ENCODE data around the gene EP300. TPM values are rescaled to one million over a fixed set of nuclear protein-coding genes. Genes with fewer than 3 reads are reported as not detected.

EP300 gene
- total and polyA plus RNA-seq, 2 of the 8 experiments (the other 6 are each of a cell fraction or from before 2014, with no cell fraction given) = 39.5 to 109 TPM

GRCh38 chr22:41092847-41093411, 537 bp downstream of the EP300 start:
- Histone ChIP-seq H2AFZ (ENCODE audit: low read length) (no peak overlapping the region), H3K4ac (replicated peaks; ENCODE audit: insufficient read length, low read depth, low read length) (no peak overlapping the region), H3K4me1 (replicated peaks in 1 of 4; ENCODE audit: control insufficient read depth in 3 of 4, insufficient read depth in 4 of 4, low read length in 3 of 4) (peaks cover 0 to 3% (median 0%) of the 10 kb centered on the region in 4 experiments; a peak in 3 of 7 replicates), H3K27ac (ENCODE audit: low read depth, low read length) (peak overlapping the region; percentile 100), H2BK15ac (ENCODE audit: low read length) (no peak overlapping the region), H3K9me3 (ENCODE audit: insufficient read depth in 2 of 2, low read depth in 1 of 2, low read length in 1 of 2) (no peaks in the 10 kb centered on the region), H3K56ac (replicated peaks; ENCODE audit: insufficient read length, low read depth, low read length) (no peak overlapping the region), H4K8ac (ENCODE audit: extremely low read depth, insufficient read depth, low read length) (peak overlapping the region; percentile 100; the same call in 1 of the 2 replicates), H3K4me2 (ENCODE audit: insufficient read depth in 1 of 2, low read depth in 2 of 2, low read length in 2 of 2) (peak overlapping the region; percentile 83 to 84), H2AK5ac (ENCODE audit: low read depth, low read length) (no peak overlapping the region), H2BK5ac (ENCODE audit: low read depth, low read length) (peak overlapping the region; percentile 66; the same call in 1 of the 2 replicates), H4K5ac (ENCODE audit: insufficient read length, low read depth, low read length) (peak overlapping the region; percentile 79), H3K18ac (ENCODE audit: extremely low read depth, low read length) (peak overlapping the region; percentile 83; the same call in 1 of the 2 replicates), H3K79me2 (ENCODE audit: control insufficient read depth in 1 of 2, insufficient read depth in 2 of 2, low read length in 2 of 2) (peaks cover 46 to 56% of the 10 kb centered on the region in 2 experiments), H2BK12ac (ENCODE audit: low read depth, low read length) (no peak overlapping the region), H3K36me3 (ENCODE audit: control insufficient read depth in 2 of 4, insufficient read depth in 4 of 4, low read length in 3 of 4) (peaks cover 0 to 3% (median 0%) of the 10 kb centered on the region in 4 experiments; a peak in 1 of 8 replicates), H3K9ac (replicated peaks in 1 of 4; ENCODE audit: extremely low read depth in 1 of 4, low read depth in 3 of 4, low read length in 3 of 4) (peak overlapping the region; percentile 93 to 100 (median 99)), H2BK20ac (ENCODE audit: low read length) (no peak overlapping the region), H4K20me1 (replicated peaks in 1 of 2; ENCODE audit: control insufficient read depth in 1 of 2, insufficient read depth in 2 of 2, low read length in 2 of 2) (peaks cover 12 to 35% of the 10 kb centered on the region in 2 experiments), H3K4me3 (ENCODE audit: extremely low read depth in 1 of 4, insufficient read depth in 2 of 4, low read depth in 3 of 4, low read length in 4 of 4) (peak overlapping the region; percentile 81 to 93 (median 87)), H3K14ac (ENCODE audit: insufficient read length) (peak overlapping the region; percentile 10), H3K79me1 (ENCODE audit: low read depth, low read length) (no peaks in the 10 kb centered on the region), H3K27me3 (replicated peaks in 1 of 4; ENCODE audit: control insufficient read depth in 3 of 4, extremely low read depth in 1 of 4, insufficient read depth in 3 of 4, low read length in 3 of 4) (no peaks in the 10 kb centered on the region), H3K23me2 (ENCODE audit: low read depth, low read length) (no peaks in the 10 kb centered on the region; the same call in 1 of the 2 replicates), H3K23ac (ENCODE audit: insufficient read length) (no peak overlapping the region), H2BK120ac (replicated peaks; ENCODE audit: low read depth, low read length) (no peak overlapping the region), H4K91ac (replicated peaks; ENCODE audit: insufficient read length, low read length) (peak overlapping the region; percentile 40)
- DNase-seq (ENCODE audit: low read depth in 1 of 2, low spot score in 2 of 2) = peak in 1 of 2 experiments; percentile 59
- ChIA-PET CTCF (ENCODE audit: partially characterized antibody) (interaction anchor here (0.5 to 2.5 kb wide), 4 partner anchors 58 to 192 kb away, joined by 3 to 9 read pairs (median 4); no protein-coding TSS in a partner anchor), POLR2A (ENCODE audit: partially characterized antibody) (interaction anchor here (0.6 to 6.5 kb wide), 21 partner anchors 10 to 355 kb away, joined by 3 to 59 read pairs (median 5); partner anchors contain the start of gene RBX1)
- TF ChIP-seq ASH2L (IDR thresholded peaks at IDR 0.05; ENCODE audit: low read length) (peak; percentile 54), CHD1 (IDR thresholded peaks at IDR 0.05; ENCODE audit: low read depth, low read length) (peak; percentile 22; the same call in 1 of the 2 replicates), HDAC2 (IDR thresholded peaks at IDR 0.05; ENCODE audit: borderline replicate concordance in 1 of 2, low read depth in 2 of 2, low read length in 2 of 2) (peak in 1 of 2 experiments; percentile 25; a peak in 1 of 4 replicates), CREB1 (IDR thresholded peaks at IDR 0.05) (no peak)
- 1% methylated on average over 30 of the region's 31 CpGs; no CpG with 5 or more reads in 1 of the 2 experiments for WGBS, 2 experiments (ENCODE audit: extremely low coverage in 1 of 2, insufficient coverage in 1 of 2, insufficient read length in 1 of 2, insufficient replicate concordance in 2 of 2, low coverage in 1 of 2, low lambda C conversion rate in 2 of 2, missing lambda C conversion rate in 1 of 2)
- no peak for FAIRE-seq
